HL-60 (cell line): Measurements from ENCODE around the gene FXR2.
A peak's percentile ranks its signal among the peaks of the same experiment; 100 is the strongest.

Experiments used
- DNase-seq, 2 experiments: peaks; one replicate each; pipeline ENCODE4 v3.0.0-alpha.2; 2010 to 2020; ENCODE audit warnings: low read depth in 1 of 2, low spot score in 1 of 2
- H3K27ac ChIP-seq: fragments of 250-450 bp; sonication (Bioruptor Pico); replicated peaks from 2 replicates; pipeline ENCODE4 v1.5.1; 2020; ENCODE audit warnings: mild to moderate bottlenecking, moderate library complexity
- H3K27me3 ChIP-seq: fragments of 250-450 bp; sonication (Bioruptor Pico); 2 replicates; pipeline ENCODE4 v1.5.1; 2021; ENCODE audit warnings: mild to moderate bottlenecking, moderate library complexity; ENCODE audit not compliant: insufficient read depth, poor library complexity, severe bottlenecking
- H3K4me3 ChIP-seq: replicated peaks from 2 replicates; pipeline ENCODE4 v1.5.1; 2011; ENCODE audit warnings: mild to moderate bottlenecking, control low read depth, low read length; ENCODE audit not compliant: insufficient read depth
- GABPA ChIP-seq: IDR thresholded peaks from 2 replicates; pipeline ENCODE4 v1.6.1; 2012; ENCODE audit warnings: low read depth
- POLR2AphosphoS5 ChIP-seq: IDR thresholded peaks from 2 replicates; pipeline ENCODE4 v1.6.1; 2012; ENCODE audit warnings: low read depth
- SPI1 ChIP-seq: IDR thresholded peaks from 2 replicates; pipeline ENCODE4 v1.6.1; 2012; ENCODE audit warnings: low read depth, mild to moderate bottlenecking, borderline replicate concordance
- TF ChIP-seq, protein P1 (sequence below): IDR thresholded peaks from one replicate; pipeline ENCODE4 v1.5.1; 2011; ENCODE audit warnings: low read length, control low read depth, inconsistent platforms; ENCODE audit not compliant: insufficient read depth
- TF ChIP-seq, protein P2 (sequence below): IDR thresholded peaks from 2 replicates; pipeline ENCODE4 v1.6.1; 2012; ENCODE audit warnings: low read depth; ENCODE audit not compliant: insufficient replicate concordance

Gene FXR2

DNA sequence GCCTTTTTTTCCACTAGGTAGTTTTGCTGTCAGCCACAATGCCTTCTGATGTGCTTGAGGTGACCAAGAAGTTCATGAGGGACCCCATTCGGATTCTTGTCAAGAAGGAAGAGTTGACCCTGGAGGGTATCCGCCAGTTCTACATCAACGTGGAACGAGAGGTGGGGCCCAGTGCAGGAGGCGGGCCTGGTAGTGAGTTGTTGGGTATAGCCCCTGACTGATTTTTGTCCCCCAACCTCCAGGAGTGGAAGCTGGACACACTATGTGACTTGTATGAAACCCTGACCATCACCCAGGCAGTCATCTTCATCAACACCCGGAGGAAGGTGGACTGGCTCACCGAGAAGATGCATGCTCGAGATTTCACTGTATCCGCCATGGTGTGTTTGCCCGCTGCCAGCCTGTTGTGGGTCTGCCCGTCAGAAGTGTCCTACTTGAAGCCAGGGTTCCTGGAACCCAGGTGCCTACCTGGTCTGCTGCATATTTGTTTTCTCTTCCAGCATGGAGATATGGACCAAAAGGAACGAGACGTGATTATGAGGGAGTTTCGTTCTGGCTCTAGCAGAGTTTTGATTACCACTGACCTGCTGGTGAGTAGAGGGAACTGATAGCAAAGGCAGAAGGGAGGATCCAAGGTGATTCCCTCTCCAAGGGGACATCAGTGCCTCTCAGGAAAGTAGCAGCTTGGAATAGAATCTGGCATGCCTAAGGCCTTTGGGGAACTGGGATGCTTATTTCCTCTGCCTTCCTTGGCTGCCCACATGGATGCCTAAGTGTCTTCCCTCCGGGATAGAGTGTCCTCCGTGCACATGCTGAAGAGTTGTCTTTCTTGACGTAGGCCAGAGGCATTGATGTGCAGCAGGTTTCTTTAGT is 37.1 kb downstream of the FXR2 start:
- Histone ChIP-seq H3K4me3 (no peak overlapping the region), H3K27ac (no peak overlapping the region), H3K27me3 (no peaks in the 10 kb centered on the region)
- DNase-seq = no peak
- TF ChIP-seq, protein P1, sequence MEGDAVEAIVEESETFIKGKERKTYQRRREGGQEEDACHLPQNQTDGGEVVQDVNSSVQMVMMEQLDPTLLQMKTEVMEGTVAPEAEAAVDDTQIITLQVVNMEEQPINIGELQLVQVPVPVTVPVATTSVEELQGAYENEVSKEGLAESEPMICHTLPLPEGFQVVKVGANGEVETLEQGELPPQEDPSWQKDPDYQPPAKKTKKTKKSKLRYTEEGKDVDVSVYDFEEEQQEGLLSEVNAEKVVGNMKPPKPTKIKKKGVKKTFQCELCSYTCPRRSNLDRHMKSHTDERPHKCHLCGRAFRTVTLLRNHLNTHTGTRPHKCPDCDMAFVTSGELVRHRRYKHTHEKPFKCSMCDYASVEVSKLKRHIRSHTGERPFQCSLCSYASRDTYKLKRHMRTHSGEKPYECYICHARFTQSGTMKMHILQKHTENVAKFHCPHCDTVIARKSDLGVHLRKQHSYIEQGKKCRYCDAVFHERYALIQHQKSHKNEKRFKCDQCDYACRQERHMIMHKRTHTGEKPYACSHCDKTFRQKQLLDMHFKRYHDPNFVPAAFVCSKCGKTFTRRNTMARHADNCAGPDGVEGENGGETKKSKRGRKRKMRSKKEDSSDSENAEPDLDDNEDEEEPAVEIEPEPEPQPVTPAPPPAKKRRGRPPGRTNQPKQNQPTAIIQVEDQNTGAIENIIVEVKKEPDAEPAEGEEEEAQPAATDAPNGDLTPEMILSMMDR = no peak
- TF ChIP-seq POLR2AphosphoS5 = 0 out of 2 replicates have a peak, but pooled peaks have one; percentile 7

DNA sequence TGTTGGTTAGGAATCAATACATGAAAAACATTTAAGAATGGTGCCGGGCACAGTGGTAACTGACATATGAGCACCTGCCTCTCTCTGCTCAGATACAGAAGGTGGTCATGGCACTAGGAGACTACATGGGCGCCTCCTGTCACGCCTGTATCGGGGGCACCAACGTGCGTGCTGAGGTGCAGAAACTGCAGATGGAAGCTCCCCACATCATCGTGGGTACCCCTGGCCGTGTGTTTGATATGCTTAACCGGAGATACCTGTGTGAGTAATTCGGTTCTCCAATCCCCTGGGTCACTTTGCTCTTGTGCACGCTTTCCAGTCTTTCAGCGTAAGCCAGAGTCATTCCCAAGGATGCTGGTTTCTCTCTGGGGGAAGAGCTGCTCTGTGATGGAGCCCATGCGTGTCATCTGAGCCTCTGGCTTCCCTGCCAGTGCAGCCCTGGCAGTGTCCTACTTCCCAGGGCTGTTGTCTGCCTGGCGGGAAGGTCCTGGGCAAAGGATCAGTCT is 38.2 kb downstream of the FXR2 start:
- H3K27me3 ChIP-seq = no peaks in the 10 kb centered on the region
- TF ChIP-seq, protein P2, sequence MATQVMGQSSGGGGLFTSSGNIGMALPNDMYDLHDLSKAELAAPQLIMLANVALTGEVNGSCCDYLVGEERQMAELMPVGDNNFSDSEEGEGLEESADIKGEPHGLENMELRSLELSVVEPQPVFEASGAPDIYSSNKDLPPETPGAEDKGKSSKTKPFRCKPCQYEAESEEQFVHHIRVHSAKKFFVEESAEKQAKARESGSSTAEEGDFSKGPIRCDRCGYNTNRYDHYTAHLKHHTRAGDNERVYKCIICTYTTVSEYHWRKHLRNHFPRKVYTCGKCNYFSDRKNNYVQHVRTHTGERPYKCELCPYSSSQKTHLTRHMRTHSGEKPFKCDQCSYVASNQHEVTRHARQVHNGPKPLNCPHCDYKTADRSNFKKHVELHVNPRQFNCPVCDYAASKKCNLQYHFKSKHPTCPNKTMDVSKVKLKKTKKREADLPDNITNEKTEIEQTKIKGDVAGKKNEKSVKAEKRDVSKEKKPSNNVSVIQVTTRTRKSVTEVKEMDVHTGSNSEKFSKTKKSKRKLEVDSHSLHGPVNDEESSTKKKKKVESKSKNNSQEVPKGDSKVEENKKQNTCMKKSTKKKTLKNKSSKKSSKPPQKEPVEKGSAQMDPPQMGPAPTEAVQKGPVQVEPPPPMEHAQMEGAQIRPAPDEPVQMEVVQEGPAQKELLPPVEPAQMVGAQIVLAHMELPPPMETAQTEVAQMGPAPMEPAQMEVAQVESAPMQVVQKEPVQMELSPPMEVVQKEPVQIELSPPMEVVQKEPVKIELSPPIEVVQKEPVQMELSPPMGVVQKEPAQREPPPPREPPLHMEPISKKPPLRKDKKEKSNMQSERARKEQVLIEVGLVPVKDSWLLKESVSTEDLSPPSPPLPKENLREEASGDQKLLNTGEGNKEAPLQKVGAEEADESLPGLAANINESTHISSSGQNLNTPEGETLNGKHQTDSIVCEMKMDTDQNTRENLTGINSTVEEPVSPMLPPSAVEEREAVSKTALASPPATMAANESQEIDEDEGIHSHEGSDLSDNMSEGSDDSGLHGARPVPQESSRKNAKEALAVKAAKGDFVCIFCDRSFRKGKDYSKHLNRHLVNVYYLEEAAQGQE = no peak
- TF ChIP-seq SPI1 (no peak), POLR2AphosphoS5 (no peak; the same call in 1 of the 2 replicates), GABPA (no peak)
- TF ChIP-seq, protein P1 = no peak
- H3K27ac ChIP-seq = no peak overlapping the region
- peak in 1 of 2 experiments; percentile 0 for DNase-seq
- H3K4me3 ChIP-seq = no peak overlapping the region

DNA sequence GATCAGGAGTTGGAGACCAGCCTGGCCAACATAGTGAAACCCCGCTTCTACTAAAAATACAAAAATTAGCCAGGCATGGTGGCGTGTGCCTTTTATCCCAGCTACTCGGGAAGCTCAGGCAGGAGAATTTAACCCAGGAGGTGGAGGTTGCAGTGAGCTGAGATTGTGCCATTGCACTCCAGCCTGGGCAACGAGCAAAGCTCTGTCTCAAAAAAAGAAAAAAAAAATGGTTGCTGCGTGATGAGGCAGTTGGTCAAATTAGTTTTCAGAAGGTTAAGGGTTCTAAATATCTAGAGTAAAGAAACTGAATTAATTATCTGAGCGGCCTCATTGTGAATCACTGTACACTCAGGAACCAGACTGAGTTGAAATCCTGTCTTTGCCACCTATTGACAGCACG is 38.7 kb downstream of the FXR2 start:
- Histone ChIP-seq H3K27ac (no peak overlapping the region), H3K27me3 (no peaks in the 10 kb centered on the region), H3K4me3 (no peak overlapping the region)
- TF ChIP-seq, protein P2 = no peak
- TF ChIP-seq SPI1 (no peak), GABPA (no peak), POLR2AphosphoS5 (no peak)
- TF ChIP-seq, protein P1 = no peak
- peak in 1 of 2 experiments; percentile 0 for DNase-seq
